ENCODE measurements around the gene IQCK.
"Not testable (repeated sequence)": the region's sequence is repeated elsewhere in the genome, so short reads cannot be mapped to it uniquely, and the experiment has no call there.

The IQCK gene

DNA sequence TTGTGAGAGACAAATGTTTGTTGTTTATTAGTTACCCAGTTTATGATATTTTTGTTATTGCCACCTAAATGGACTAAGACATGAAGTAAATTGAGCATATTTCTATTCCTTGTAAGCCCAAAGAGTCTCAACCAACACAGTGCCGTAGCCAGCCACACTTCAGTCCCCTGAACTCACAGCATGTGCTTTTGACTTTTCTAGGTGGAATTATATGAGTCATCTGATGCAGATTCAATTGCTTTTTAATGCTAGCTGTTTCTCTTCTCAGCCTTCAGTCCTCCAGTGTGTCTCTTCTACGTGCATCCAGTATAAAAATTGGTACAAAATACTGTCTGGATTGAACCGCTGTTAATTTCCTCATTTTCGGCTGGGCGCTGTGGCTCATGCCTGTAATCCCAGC is 39.0 kb downstream of the IQCK start:
- DNase-seq (ENCODE audit: low read depth in 2 of 3, low spot score in 2 of 3): no peak

GRCh38 chr16:19757762-19758595 is 39.9 kb downstream of the IQCK start:
- DNase-seq (ENCODE audit: low read depth in 2 of 3, low spot score in 2 of 3): no peak

DNA sequence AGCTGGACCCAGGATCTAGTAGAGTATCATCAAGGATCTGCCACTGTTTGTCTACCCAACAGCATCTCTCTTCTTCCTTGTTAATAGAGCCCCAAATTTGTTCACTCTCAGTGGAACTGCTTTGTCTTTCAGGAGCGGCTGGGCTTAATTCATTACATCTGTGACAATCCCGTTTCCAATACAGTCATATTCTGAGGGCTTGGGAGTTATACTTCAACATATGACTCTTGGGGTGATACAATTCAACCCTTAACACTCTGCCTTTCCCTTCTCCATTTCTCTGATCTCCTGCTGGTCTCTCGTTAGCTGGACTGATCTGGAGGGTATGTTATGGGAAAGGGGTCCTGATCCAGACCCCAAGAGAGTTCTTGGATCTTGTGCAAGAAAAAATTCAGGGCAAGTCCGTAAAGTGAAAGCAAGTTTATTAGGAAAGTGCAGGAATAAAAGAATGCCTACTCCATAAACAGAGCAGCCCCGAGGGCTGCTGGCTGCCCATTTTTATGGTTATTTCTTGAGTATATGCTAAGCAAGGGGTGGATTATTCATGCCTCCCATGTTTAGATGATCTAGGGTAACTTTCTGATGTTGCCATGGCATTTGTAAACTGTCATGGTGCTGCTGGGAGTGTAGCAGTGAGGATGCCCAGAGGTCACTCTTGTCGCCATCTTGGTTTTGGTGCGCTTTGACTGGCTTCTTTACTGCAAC is 42.4 kb downstream of the IQCK start:
- DNase-seq (ENCODE audit: low read depth in 2 of 3, low spot score in 2 of 3): no peak

- DNase-seq (ENCODE audit: low read depth in 2 of 3, low spot score in 2 of 3): no peak
Measured at GRCh38 chr16:19765860-19766553, 47.9 kb downstream of the IQCK start.

DNA sequence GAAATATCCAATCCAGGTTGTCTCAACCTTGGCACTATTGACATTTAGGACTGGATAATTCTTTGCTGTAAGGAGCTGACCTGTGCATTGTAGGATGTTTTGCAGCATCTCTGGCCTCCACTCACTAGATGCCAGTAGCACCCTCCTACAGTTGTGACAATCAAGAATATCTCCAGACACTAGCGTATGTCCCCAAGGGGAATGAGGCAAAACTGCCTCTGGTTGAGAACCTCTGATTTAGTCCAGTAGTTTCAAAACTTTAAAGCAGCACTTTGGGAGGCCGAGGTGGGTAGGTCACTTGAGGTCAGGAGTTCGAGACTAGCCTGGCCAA is 48.4 kb downstream of the IQCK start:
- no peak for DNase-seq (ENCODE audit: low read depth in 2 of 3, low spot score in 2 of 3)

DNA sequence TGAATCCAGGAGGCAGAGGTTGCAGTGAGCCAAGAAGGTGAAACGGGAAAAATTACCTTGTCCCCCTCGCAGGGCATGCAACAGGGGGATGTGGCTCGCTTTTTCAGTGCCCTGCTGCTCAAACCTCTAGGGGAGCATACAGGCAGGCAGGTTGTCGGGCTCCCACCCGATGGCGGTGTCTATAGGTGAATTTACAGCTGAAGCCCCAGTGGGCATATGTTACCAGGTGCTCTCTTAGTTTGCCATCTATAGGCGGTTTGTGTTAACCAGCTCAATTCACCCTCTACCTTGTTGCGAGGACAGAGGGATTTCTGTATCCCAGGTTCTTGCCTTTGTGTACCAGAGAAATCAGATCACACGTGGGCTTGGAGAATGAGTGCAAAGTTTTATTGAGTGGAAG is 48.9 kb downstream of the IQCK start:
- no peak for DNase-seq (ENCODE audit: low read depth in 2 of 3, low spot score in 2 of 3)

DNA sequence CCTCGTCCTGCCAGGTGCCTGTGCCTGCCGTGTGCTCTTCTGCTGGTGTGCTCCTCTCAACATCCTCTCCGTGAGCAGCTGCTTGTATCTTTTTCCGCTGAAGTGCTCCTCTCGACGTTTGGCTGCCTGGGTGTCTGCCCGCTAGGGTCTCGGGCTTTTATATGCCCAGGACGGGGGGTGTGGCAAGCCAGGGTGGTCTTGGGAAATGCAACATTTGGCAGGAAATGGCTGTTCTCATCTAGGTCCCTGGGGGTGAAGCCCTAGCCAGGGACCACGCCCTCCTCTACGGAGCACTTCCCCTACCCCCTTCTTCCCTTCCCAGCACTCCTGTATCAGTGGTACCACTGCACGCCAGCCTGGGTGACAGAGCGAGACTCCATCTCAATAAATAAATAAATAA is 49.4 kb downstream of the IQCK start:
- no peak for DNase-seq (ENCODE audit: low read depth in 2 of 3, low spot score in 2 of 3)

- DNase-seq (ENCODE audit: low read depth in 2 of 3, low spot score in 2 of 3): no peak
Measured at GRCh38 chr16:19769239-19769638, 51.2 kb downstream of the IQCK start.

- DNase-seq (ENCODE audit: low read depth in 2 of 3, low spot score in 2 of 3): no peak
Measured at GRCh38 chr16:19771040-19771439, 53.0 kb downstream of the IQCK start.

GRCh38 chr16:19771796-19772195 is 53.7 kb downstream of the IQCK start:
- DNase-seq (ENCODE audit: low read depth in 2 of 3, low spot score in 2 of 3): no peak

- DNase-seq (ENCODE audit: low read depth in 2 of 3, low spot score in 2 of 3): no peak
Measured at GRCh38 chr16:19774024-19774423, 56.0 kb downstream of the IQCK start.

- no peak for DNase-seq (ENCODE audit: low read depth in 2 of 3, low spot score in 2 of 3)
Measured at GRCh38 chr16:19776147-19776546, 58.1 kb downstream of the IQCK start.

GRCh38 chr16:19776565-19776964 is 58.5 kb downstream of the IQCK start:
- no peak for DNase-seq (ENCODE audit: low read depth in 2 of 3, low spot score in 2 of 3)

GRCh38 chr16:19780321-19780720 is 62.2 kb downstream of the IQCK start:
- no peak for DNase-seq (ENCODE audit: low read depth in 2 of 3, low spot score in 2 of 3)

DNA sequence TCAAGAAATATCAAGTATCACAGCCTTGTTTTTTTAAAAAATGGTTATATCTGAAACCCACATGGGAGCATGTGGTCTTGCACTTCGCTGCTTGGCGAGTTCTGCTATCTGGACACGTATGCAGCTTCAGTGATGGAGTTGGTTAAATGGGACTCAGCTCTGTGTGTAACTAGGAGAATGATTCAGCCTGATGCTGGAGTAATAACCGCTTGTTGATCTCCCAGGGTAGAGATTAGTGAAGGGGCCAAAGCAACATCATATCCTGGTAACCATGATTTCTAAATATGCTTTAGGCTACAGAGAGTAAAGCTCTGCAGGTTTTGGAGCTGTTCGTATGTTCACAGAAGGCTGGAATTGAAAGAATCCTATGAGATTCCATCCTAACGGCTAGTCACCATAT is 63.2 kb downstream of the IQCK start:
- DNase-seq (ENCODE audit: low read depth in 2 of 3, low spot score in 2 of 3): no peak

GRCh38 chr16:19783363-19784182 is 65.5 kb downstream of the IQCK start:
- DNase-seq (ENCODE audit: low read depth in 2 of 3, low spot score in 2 of 3): no peak

- DNase-seq (ENCODE audit: low read depth in 2 of 3, low spot score in 2 of 3): no peak
Measured at GRCh38 chr16:19784183-19784736, 66.2 kb downstream of the IQCK start.

DNA sequence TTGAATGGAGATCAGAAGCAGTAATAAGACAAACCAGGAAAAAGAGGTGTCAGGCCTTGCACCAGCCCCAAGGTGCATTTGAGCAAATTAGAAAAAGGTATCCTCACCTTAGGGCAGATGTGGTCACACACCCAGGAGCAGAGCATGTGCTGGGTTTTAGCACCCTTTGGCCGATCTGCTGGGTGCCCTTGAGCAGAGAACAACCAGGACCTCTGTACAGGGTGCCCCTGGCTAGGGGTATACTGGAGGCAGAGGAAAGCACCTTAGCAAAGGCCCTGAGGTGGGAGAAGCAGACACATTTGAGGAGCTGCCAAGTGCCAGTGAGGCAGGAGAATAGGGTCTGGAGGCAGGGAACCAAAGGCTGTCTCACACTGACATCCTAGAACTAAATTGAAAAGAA is 67.0 kb downstream of the IQCK start:
- DNase-seq (ENCODE audit: low read depth in 2 of 3, low spot score in 2 of 3): no peak

DNA sequence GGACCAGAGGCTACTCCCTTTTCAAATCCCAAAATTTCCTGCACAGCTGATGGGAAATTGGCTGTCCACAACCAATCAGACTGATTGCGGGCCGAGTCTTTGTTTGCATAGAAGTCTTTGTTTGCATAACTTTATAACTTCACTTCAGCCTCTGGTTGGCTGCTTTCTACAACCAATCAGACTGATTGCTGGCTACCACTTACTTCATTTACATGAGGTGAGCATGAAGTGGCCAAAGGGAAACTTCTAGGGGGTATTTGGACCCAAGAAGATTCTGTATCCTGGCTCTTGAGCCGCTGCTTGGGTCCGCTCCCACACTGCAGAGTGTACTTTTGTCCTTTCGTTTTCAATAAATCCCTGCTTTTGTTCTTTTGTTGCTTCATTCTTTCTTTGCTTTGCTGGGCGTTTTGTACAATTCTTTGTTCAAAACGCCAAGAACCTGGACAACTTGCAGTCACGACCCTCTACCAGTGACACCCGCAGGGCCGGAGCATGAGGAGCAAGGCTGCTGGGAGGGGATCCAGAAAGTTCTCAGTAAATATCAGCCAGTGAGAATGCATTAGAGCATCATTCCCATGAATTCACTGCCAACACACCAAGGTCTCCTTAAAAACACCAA is 67.5 kb downstream of the IQCK start:
- DNase-seq (ENCODE audit: low read depth in 2 of 3, low spot score in 2 of 3): no peak

- not testable (repeated sequence) for DNase-seq (ENCODE audit: low read depth in 2 of 3, low spot score in 2 of 3)
Measured at GRCh38 chr16:19801369-19801768, 83.3 kb downstream of the IQCK start.

- not testable (repeated sequence) for DNase-seq (ENCODE audit: low read depth in 2 of 3, low spot score in 2 of 3)
Measured at GRCh38 chr16:19801824-19802223, 83.8 kb downstream of the IQCK start.

All from activated CD8-positive, alpha-beta memory T cell treated with anti-CD3 and anti-CD28 coated beads for 48 hours (primary cell).